GM18499 (cell line): ENCODE measurements around the gene PDZRN3.

Experiments
- ATAC-seq: cut with Tn5 transposase; IDR thresholded peaks from one replicate; pipeline ENCODE4 v1.9.1; 2021; ENCODE audit warnings: moderate number of reproducible peaks; ENCODE audit not compliant: insufficient read depth, unreplicated experiment

The PDZRN3 gene

GRCh38 chr3:73530022-73530396 lies 94.7 kb downstream of the PDZRN3 start:
- ATAC-seq: no peak

DNA sequence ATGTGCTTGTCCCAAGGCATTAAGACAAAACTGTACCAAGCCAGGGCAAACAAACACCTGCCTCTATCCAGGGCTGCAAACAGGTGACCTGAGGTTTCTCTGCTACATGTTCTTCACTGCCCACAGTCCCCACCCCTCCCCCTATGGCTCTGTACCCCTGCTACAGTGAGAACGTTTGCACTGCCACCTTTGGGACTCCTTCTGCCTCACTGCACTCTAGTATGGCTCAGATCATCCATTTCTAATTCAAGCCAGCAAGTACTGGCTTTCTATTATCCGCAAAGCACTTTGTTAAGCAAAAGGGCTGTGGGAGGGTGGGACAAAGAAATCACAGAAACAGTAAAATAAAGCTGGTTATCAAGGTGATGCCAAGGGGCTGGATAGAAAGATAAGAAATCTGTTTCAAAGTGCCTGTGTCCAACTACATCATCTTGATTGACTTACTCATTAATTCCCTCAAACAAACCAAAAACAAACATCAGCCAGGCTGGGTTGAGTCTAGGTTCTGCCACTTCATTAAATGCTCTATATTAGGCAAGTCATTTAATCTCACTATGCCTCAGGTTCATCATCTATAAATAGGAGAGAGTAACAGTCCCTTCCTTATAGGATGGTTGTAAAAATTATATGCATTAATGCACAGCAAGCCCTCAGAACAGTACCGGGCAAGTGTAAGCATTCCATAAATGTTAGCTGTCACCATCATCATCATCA lies 95.3 kb downstream of the PDZRN3 start:
- no peak for ATAC-seq

- no peak for ATAC-seq
Observed at GRCh38 chr3:73525591-73525990, 99.2 kb downstream of the PDZRN3 start.

GRCh38 chr3:73523661-73524060 lies 101.1 kb downstream of the PDZRN3 start:
- ATAC-seq: no peak

- ATAC-seq: no peak
Observed at GRCh38 chr3:73521734-73522336, 102.9 kb downstream of the PDZRN3 start.

GRCh38 chr3:73520931-73521461 lies 103.7 kb downstream of the PDZRN3 start:
- ATAC-seq: no peak

- ATAC-seq: no peak
Observed at GRCh38 chr3:73516631-73517030, 108.1 kb downstream of the PDZRN3 start.

DNA sequence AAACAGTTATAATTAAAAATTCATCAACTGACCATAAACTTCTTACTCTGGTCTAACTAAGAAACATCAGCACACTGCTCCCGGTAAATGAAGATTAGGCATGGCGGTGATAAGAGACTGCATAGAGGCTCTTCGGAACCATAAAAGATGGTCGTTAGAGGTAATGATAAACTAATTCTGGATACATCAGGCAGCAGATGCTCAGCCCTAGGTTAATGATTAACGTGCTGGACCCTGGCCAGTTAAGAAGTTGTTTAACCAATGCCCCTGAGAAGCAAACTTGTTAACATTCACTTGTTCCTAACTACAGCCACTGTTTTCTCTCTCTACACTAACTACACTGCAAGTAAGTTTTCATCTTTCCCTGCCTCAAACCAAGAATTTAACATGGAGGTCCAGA lies 111.5 kb downstream of the PDZRN3 start:
- no peak for ATAC-seq

DNA sequence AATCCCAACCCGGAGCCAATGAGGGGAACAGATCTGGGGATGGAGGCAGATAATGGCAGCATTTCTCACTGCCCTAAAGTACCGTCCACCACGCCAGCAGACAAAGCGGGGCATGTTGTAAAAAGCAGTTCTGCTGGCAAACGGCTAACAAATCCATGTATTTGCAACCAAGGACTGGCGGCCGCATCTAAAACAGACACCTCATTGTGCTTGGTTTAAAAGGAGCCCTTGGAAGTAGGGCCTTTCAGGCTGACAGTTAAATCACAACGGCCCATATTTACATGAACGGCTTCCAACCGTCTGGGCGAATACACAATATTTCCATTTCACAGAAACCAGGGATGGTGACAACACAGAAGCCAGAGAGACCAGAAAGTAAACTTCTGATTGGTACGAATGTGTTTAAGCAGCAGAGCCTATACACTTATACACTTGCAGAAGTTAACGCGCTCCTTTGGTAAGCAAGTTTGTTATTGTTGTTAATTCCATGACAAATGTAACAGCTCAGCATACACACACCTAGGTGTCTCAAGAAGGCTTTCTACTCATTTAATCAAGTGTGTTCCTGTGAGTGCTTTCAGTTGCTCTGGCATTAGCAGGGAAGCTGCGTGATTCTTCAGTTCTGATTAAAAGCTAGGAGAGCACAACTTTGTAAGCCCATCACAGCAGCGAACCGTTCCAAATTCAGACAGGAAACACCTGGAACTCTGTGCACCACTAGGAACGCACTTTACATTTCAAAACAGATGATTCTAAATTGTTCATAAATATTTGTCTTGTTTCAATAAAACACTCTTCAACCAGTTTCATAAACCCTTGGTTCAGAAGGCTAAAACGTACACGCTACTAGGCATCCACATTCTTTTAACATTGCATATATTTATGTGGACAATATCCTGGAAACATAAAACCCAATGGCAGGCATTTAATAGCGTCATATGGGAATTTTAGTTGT lies 112.9 kb downstream of the PDZRN3 start:
- no peak for ATAC-seq

DNA sequence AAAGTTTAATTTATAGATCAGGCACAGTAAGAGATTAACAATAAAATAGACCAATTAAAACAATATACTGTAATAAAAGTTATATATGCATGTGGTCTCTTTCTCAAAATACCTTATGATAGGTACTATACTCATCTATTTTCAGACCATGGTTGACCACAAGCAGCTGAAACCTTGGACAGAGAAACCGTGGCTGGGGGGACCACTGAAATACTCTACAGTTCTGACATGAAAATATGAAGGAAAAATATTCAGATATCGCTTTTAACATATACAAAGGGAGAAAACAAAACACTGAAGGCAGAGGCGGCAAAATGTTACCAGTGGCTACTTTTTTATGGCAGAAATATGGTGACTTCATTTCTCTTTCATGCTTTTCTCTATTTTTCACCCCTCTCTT lies 114.0 kb downstream of the PDZRN3 start:
- no peak for ATAC-seq

GRCh38 chr3:73510334-73510733 lies 114.4 kb downstream of the PDZRN3 start:
- ATAC-seq: no peak

DNA sequence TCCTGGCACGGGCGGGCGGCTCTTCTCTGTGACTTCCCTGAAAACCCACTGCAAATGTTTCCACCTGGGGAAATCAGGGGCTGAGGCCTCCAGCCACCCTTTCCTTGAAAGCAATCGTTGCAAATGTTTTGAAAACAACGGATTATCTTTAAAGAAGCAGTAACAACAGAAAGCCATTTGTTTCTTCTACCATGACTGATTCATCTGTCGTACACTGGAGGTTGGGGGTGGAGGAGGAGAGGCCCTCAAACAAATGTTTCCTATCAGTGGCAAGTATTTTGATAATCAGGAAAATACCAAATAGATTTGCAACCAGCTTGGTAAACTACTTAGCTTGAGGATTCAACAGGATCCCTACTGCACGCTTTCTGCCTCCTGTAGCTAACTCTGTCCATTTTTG lies 114.9 kb downstream of the PDZRN3 start:
- ATAC-seq: no peak

DNA sequence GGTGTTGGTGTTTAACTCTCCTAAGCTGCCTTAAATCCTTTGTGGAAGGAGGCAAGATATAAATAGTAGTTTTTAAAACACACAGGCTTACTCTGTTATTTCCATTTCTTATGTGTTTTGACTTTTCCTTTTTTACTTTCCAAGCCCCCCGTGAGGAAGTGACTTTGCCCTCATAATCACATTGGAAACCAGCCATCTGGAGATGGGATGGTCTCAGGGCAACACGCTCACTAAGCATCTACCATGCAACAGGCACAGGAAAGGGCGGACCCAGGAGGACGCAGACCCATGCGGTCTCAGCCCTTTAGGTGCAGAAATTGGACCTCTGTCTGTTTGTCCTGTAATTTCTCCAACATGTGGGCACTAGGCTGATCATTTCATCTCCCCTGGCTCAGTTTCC lies 115.7 kb downstream of the PDZRN3 start:
- ATAC-seq: no peak

DNA sequence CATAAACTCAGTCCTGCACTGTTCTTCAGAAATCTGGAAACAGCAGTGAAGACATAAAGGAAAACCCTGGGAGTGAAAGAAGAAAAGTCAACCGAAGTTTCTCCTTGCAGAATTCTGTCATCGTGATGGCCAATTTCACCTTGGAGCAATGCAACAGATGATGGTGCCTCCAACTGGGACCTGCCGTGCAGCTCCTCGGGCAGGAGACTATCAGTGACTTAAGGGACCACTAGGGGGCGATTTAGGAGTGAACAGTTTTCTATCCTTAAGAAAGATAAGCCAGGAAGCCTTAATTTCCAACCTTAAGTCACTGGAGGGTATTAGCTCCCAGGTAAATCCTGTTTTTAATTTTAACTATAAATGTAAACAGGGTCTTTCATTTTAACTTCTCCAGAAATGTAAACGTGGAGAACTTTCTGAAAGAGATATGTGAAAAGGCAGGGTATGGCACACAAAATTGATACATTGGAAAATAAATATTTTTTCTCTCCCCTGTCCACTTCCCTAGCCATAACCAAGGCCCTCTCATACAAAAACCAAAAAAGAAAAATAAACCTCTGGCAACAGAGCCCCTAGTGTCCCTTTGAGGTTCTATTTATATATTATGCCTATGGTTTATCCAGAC lies 116.3 kb downstream of the PDZRN3 start:
- ATAC-seq: no peak

- ATAC-seq: no peak
Observed at GRCh38 chr3:73504852-73505251, 119.9 kb downstream of the PDZRN3 start.

DNA sequence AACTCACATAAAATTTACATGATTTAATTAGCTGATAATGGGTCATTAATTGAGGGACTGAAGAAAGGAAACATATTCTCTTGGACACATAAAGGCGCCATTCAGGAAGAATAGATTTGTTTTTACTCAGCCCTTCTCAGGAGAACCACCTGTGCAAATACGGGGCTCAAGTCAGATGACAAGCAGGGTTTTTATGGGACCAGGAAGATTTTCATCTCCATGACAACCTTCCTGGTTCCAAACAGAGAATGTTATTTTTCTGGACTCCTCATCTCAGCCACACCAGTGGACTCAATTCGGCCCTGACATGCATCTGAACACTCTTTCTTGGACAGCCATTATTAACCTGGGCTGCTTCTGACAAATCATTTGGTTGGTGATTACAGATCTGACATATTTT lies 120.5 kb downstream of the PDZRN3 start:
- no peak for ATAC-seq

- no peak for ATAC-seq
Observed at GRCh38 chr3:73503781-73504180, 121.0 kb downstream of the PDZRN3 start.

DNA sequence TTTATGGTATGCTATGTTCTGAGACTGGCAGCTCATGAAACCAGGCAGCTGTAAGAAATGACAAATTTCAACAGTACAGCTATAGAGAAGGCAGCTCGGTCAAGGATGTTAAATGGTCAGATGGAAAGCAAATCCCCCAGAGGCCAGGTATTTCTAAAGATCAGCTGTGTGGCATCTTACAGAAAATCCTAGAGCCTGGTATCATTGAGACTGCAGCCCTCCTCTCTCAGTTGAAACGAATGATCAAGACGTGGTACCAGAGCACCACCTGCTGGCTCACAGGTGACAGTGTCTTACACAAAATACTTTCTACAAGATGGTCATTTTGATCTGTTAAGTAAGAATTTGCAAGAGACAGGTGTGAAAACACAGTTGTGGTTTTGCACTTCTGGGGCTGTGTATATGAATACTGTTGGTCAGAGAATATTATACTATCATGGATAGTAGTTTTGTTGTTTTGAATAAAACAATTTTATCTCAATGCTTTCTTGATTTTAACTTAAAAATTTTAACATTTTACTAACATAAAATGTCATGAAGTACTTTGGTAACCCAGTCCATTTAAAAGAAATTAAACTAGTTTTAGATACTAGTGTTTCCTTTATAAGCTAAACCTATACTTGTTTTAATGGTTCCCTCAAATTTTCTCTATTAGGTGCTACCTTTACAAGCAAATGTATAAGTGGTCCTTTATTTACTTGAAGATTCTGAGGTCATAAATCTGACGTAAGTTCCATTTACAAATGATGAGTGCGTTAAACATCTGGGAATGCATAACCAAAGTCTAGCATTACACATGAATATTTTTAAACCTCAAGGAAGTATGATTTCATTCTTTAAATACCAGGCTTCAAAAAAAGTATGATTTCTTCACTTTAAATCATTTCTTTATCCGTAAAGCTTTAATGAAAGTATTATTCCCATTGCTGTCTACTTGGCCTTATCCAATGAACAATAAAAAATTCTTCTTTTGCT lies 121.8 kb downstream of the PDZRN3 start:
- ATAC-seq: peak; percentile 59

DNA sequence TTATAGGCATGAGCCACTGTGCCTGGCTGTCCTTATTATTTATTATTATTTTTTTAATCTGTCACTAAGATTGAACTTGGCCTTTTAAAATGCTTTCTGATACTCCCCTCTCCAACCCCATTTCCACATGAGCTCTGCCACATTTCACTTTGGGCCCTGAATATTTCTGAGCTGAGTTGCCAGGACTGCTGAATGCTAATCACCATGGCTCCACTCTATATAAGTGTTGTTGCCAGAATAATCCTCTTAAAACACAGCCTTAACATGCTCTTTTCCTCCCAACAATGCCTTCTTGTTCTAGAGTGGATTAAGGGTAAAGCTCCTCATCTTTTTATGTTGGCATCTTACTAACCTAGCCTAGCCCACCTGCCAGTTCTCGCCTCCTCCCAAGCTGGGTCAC lies 124.4 kb downstream of the PDZRN3 start:
- no peak for ATAC-seq
